8988T (cell line): ENCODE results near the gene PRDM16.
A peak's percentile ranks its signal among the peaks of the same experiment; 100 is the strongest.

ENCODE experiments used
- DNase-seq: peaks from one replicate; pipeline ENCODE4 v3.0.0; 2011

The PRDM16 gene

GRCh38 chr1:3440711-3441409 is 371.9 kb downstream of the PRDM16 start:
- peak; percentile 1 for DNase-seq

GRCh38 chr1:3441410-3441847 is 372.4 kb downstream of the PRDM16 start:
- no peak for DNase-seq

GRCh38 chr1:3441880-3442279 is 372.9 kb downstream of the PRDM16 start:
- peak; percentile 0 for DNase-seq

- DNase-seq: no peak
Measured at GRCh38 chr1:3442331-3442730, 373.3 kb downstream of the PRDM16 start.

GRCh38 chr1:3442901-3443300 is 373.9 kb downstream of the PRDM16 start:
- no peak for DNase-seq

GRCh38 chr1:3443807-3444206 is 374.8 kb downstream of the PRDM16 start:
- no peak for DNase-seq

- no peak for DNase-seq
Measured at GRCh38 chr1:3444298-3444697, 375.3 kb downstream of the PRDM16 start.

- no peak for DNase-seq
Measured at GRCh38 chr1:3444736-3445135, 375.7 kb downstream of the PRDM16 start.

- no peak for DNase-seq
Measured at GRCh38 chr1:3450202-3450863, 381.3 kb downstream of the PRDM16 start.

GRCh38 chr1:3450983-3451382 is 382.0 kb downstream of the PRDM16 start:
- no peak for DNase-seq

- DNase-seq: no peak
Measured at GRCh38 chr1:3451994-3452865, 383.2 kb downstream of the PRDM16 start.

- DNase-seq: no peak
Measured at GRCh38 chr1:3452866-3453175, 383.8 kb downstream of the PRDM16 start.

GRCh38 chr1:3453203-3453761 is 384.3 kb downstream of the PRDM16 start:
- DNase-seq: peak; percentile 84

- DNase-seq: peak; percentile 76
Measured at GRCh38 chr1:3453891-3454810, 385.1 kb downstream of the PRDM16 start, which contains the start of gene ARHGEF16. ARHGEF16 (plus strand) TSS chr1:3454665; CDS start chr1:3463085, 8,420 bp downstream.

- no peak for DNase-seq
Measured at GRCh38 chr1:3454811-3455618, 386.0 kb downstream of the PRDM16 start.

GRCh38 chr1:3455670-3456448 is 386.9 kb downstream of the PRDM16 start:
- no peak for DNase-seq

- DNase-seq: no peak
Measured at GRCh38 chr1:3456449-3456963, 387.5 kb downstream of the PRDM16 start.

GRCh38 chr1:3456964-3457909 is 388.2 kb downstream of the PRDM16 start:
- no peak for DNase-seq
